Natural killer cell (primary cell): ENCODE results near the gene ATP6V0A1. TPM values are rescaled to one million over a fixed set of nuclear protein-coding genes. Genes with fewer than 3 reads are reported as not detected.
A peak's percentile ranks its signal among the peaks of the same experiment; 100 is the strongest.

Source experiments
- ATAC-seq, 3 donors: fragments of 150-1000 bp in 2 of 3; fragments of 200-7000 bp in 1 of 3; cut with Tn5 transposase; 1 replicate in 1 of 3; 2 replicates in 2 of 3; pipeline ENCODE4 v1.10.0; 2021; ENCODE audit warnings: mild to moderate bottlenecking in 2 of 3, moderate library complexity in 2 of 3
- DNase-seq, 2 donors: peaks; one replicate each; pipeline versions ENCODE4 v3.0.0 to v3.0.0-alpha.2; 2013 to 2021; ENCODE audit warnings: mixed read lengths in 1 of 2
- H3K27ac ChIP-seq: one replicate; pipeline ENCODE4 v1.5.1; 2013; ENCODE audit warnings: mild to moderate bottlenecking, low read length
- H3K27me3 ChIP-seq: one replicate; pipeline ENCODE4 v1.6.1; 2013; ENCODE audit warnings: low read length; ENCODE audit not compliant: control insufficient read depth, insufficient read depth
- H3K36me3 ChIP-seq: one replicate; pipeline ENCODE4 v1.6.1; 2013; ENCODE audit warnings: low read length; ENCODE audit not compliant: control insufficient read depth, insufficient read depth
- H3K4me1 ChIP-seq: one replicate; pipeline ENCODE4 v1.6.1; 2013; ENCODE audit warnings: low read length; ENCODE audit not compliant: control insufficient read depth, insufficient read depth
- H3K4me3 ChIP-seq: one replicate; pipeline ENCODE4 v1.5.1; 2013; ENCODE audit warnings: low read length
- H3K9me3 ChIP-seq: one replicate; pipeline ENCODE4 v1.6.1; 2013; ENCODE audit warnings: low read length; ENCODE audit not compliant: control insufficient read depth, insufficient read depth
- H3K27ac Mint-ChIP-seq, 2 donors: one replicate each; pipeline ENCODE4 v1.8.0; 2022; ENCODE audit warnings: mild to moderate bottlenecking in 2 of 2, mixed read lengths in 2 of 2, moderate library complexity in 1 of 2
- H3K27me3 Mint-ChIP-seq, 2 donors: one replicate each; pipeline ENCODE4 v1.8.0; 2022; ENCODE audit warnings: low read depth in 2 of 2, mixed read lengths in 2 of 2
- H3K36me3 Mint-ChIP-seq: one replicate; pipeline ENCODE4 v1.8.0; 2022; ENCODE audit warnings: mixed read lengths
- H3K4me1 Mint-ChIP-seq, 2 donors: one replicate each; pipeline ENCODE4 v1.8.0; 2022; ENCODE audit warnings: mixed read lengths in 2 of 2
- H3K4me3 Mint-ChIP-seq: one replicate; pipeline ENCODE4 v1.8.0; 2022; ENCODE audit warnings: mild to moderate bottlenecking, moderate library complexity, mixed read lengths
- H3K9me3 Mint-ChIP-seq, 2 donors: one replicate each; pipeline ENCODE4 v1.8.0; 2022; ENCODE audit warnings: mixed read lengths in 2 of 2
- WGBS: methylation state at CpG from one replicate; pipeline ENCODE4 v1.1.7; 2013; ENCODE audit warnings: missing lambda C conversion rate; ENCODE audit not compliant: insufficient coverage; 5-methylcytosine and 5-hydroxymethylcytosine counted together
- intact Hi-C: fragments of 100-400 bp; cut with micrococcal nuclease; formaldehyde crosslinking; loops from one replicate; pipeline ENCODE4 v1.14.2; 2022
- total RNA-seq, 4 donors: library from RNA; stranded (reverse); fragments of 120-200 nt in 1 of 4; gene quantifications; one replicate each; pipeline versions ENCODE4 v1.2.3 to v1.2.4, GENCODE V29; 2013 to 2022
- TF ChIP-seq, protein P1 (sequence below): fragments of 200-600 bp; IDR thresholded peaks from one replicate; pipeline ENCODE4 v1.8.0; 2022; ENCODE audit warnings: antibody characterized with exemption

Gene ATP6V0A1
- total RNA-seq, 3 donors from 2014 or later (not counting 1 experiment from before 2014, with no cell fraction given): 4.8 to 33.5 (median 7.5) TPM

DNA sequence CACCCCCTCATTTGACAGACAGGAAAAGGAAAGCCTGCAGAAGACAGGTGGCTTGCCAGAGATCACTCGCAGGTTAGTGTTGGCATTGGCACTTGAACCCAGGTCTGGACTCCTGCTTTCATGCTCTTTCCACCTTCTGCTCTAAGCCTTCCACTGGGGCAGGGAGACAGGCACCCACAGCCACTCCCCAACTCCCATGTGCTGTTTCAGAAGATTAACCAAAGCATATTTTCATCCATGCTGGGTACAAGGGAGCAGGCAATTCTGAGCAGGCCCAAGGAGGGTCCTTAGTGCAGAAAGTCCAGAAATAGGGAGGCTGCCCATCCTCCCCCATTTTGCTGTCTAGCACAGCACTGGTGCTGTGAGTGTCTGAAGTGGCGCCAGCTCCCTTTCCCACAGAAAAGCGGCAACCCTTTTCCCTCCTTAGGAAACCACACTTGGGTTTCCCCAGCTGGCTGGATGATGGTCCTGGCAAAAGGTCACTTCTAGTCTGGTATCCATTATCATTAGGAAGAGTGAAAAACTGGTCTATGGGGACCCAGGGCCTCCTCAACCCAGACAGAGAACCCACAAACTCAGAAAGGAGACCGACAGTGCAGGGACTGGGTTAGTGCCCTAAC is 33.6 kb upstream of the ATP6V0A1 start:
- Mint-ChIP-seq H3K36me3 (no peaks in the 10 kb centered on the region), H3K27ac (no peak overlapping the region), H3K4me1 (peaks cover 6 to 25% of the 10 kb centered on the region in 2 donors), H3K4me3 (no peak overlapping the region), H3K9me3 (no peaks in the 10 kb centered on the region), H3K27me3 (peaks cover 40 to 43% of the 10 kb centered on the region in 2 donors)
- Histone ChIP-seq H3K4me3 (no peak overlapping the region), H3K9me3 (no peaks in the 10 kb centered on the region), H3K27me3 (peaks cover 31% of the 10 kb centered on the region), H3K4me1 (peaks cover 18% of the 10 kb centered on the region), H3K27ac (no peak overlapping the region), H3K36me3 (no peaks in the 10 kb centered on the region)
- TF ChIP-seq, protein P1, sequence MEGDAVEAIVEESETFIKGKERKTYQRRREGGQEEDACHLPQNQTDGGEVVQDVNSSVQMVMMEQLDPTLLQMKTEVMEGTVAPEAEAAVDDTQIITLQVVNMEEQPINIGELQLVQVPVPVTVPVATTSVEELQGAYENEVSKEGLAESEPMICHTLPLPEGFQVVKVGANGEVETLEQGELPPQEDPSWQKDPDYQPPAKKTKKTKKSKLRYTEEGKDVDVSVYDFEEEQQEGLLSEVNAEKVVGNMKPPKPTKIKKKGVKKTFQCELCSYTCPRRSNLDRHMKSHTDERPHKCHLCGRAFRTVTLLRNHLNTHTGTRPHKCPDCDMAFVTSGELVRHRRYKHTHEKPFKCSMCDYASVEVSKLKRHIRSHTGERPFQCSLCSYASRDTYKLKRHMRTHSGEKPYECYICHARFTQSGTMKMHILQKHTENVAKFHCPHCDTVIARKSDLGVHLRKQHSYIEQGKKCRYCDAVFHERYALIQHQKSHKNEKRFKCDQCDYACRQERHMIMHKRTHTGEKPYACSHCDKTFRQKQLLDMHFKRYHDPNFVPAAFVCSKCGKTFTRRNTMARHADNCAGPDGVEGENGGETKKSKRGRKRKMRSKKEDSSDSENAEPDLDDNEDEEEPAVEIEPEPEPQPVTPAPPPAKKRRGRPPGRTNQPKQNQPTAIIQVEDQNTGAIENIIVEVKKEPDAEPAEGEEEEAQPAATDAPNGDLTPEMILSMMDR: no peak
- intact Hi-C loops: no loop called here
- no peak for DNase-seq
- WGBS: 90% methylated on average over 4 of the region's 4 CpGs
- no peak for ATAC-seq

DNA sequence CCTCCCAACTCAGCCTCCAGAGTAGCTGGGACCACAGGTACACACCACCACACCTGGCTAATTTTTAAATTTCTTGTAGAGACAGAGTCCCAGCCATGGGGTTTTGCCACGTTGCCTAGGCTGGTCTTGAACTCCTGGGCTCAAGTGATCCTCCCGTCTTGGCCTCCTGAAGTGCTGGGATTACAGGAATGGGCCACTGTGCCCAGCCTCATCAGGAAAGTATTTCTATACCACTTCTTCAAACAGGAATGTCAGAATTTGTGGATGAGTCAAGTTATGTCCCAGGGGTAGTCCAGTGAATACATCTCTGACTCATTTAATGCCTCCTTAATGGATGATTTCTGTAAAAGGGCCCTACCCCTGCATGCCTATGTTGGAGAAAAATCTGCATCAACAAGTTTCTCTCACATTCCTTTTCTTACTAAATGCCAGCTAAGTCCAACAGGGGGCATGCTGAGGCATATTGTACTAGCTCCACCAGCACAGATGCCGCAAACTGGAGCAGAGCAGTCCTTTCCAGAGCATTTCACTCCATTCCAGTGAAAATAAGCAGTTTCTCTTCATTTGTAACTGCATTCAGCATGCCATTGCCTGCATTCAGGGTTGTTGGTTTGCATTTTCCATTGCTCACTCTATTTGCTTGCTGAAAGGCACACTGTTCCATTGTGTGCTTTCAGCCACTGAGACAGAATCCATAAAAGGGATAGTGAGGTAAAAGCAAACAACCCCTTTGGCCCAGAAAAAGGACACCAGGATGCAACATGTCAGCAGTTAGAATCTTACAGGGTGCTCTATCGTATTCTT is 30.3 kb upstream of the ATP6V0A1 start:
- H3K4me1 ChIP-seq: peaks cover under 1% of the 10 kb centered on the region
- no peak overlapping the region for H3K4me3 ChIP-seq
- H3K9me3 ChIP-seq: no peaks in the 10 kb centered on the region
- H3K27ac ChIP-seq: no peak overlapping the region
- peak; percentile 66 to 80 (median 76) for ATAC-seq
- no peaks in the 10 kb centered on the region for H3K36me3 ChIP-seq
- peak in 1 of 2 donors; percentile 77 for DNase-seq
- Mint-ChIP-seq H3K27ac (no peak overlapping the region), H3K36me3 (no peaks in the 10 kb centered on the region), H3K9me3 (no peaks in the 10 kb centered on the region), H3K4me3 (no peak overlapping the region), H3K27me3 (peaks cover 21 to 27% of the 10 kb centered on the region in 2 donors), H3K4me1 (peaks cover 0 to 4% of the 10 kb centered on the region in 2 donors)
- WGBS: 50% methylated on average over 3 of the region's 4 CpGs
- H3K27me3 ChIP-seq: peaks cover 13% of the 10 kb centered on the region
- TF ChIP-seq, protein P1: peak; percentile 51
- intact Hi-C loops: loop anchor here (1.0 kb wide), 2 partner anchors 89 to 99 kb away; no protein-coding TSS in a partner anchor

DNA sequence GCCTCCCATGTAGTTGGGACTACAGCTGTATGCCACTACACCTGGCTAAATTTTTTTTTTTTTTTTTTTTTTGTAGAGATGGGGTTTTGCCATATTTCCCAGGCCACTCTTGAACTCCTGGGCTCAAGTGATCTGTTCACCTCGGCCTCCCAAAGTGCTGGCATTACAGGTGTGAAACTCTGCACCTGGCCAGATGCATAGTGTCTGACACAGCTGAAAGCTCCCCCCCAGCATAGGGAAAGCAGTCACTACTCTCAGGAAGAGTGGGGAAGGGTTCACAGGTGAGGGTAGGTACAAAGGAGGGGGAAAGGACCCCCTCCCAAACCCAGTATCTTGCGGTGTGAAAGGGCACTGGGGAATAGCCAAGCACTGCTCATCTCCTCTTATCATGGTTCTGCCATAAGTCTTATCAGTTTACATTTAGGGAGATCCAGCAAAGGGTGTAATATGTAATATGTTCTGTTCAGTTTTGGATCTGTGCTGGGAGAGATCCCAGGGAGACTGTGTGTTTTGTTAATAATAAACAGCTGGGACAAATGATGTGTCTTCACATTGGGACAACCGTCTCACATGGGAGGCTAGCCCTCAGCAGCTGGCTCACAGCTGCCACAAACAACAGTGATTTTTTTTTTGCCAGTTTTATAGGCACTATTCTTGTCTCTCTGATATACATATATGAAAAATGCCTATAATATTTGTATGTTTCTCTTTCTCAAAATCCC is 28.8 kb upstream of the ATP6V0A1 start:
- intact Hi-C loops: loop anchor here (10.0 kb wide), 1 partner anchor 55 kb away; no protein-coding TSS in a partner anchor
- no peak overlapping the region for H3K4me3 Mint-ChIP-seq
- H3K27ac Mint-ChIP-seq: no peak overlapping the region
- WGBS: 84% methylated on average over 2 of the region's 3 CpGs
- peaks cover 20 to 25% of the 10 kb centered on the region in 2 donors for H3K27me3 Mint-ChIP-seq
- no peak for ATAC-seq
- no peaks in the 10 kb centered on the region for H3K36me3 ChIP-seq
- peaks cover 5% of the 10 kb centered on the region for H3K27me3 ChIP-seq
- DNase-seq: no peak
- no peaks in the 10 kb centered on the region for H3K9me3 ChIP-seq
- H3K4me3 ChIP-seq: no peak overlapping the region
- H3K4me1 Mint-ChIP-seq: peaks cover 0 to 4% of the 10 kb centered on the region in 2 donors
- TF ChIP-seq, protein P1: no peak
- H3K27ac ChIP-seq: no peak overlapping the region
- H3K4me1 ChIP-seq: no peaks in the 10 kb centered on the region
- no peaks in the 10 kb centered on the region for H3K9me3 Mint-ChIP-seq
- no peaks in the 10 kb centered on the region for H3K36me3 Mint-ChIP-seq
